GM21447 (cell line): ENCODE measurements around the gene SLC28A1.

ENCODE experiments used
- ATAC-seq: cut with Tn5 transposase; IDR thresholded peaks from one replicate; pipeline ENCODE4 v1.9.1; 2021; ENCODE audit not compliant: unreplicated experiment

The SLC28A1 gene

GRCh38 chr15:84934942-84935729 lies 50.7 kb downstream of the SLC28A1 start:
- no peak for ATAC-seq

DNA sequence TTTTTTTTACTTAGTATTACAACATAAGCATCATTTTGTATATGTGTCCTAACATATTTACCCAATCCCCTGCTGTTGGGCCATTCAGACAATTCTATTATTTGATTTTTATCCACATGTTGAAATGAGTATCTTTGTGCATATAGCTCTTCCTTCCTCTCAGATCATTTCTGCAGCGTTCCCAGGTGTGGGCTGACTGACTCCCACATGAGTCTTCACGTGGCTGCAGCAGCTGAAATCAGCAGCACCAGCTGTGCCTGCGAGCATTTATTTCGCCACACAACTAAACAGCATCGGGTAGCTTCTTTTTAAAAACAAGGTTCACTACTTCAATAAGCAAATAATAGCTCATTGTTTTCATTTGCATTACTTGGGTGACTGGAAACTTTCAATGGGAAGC lies 52.7 kb downstream of the SLC28A1 start:
- no peak for ATAC-seq

- no peak for ATAC-seq
Measured at GRCh38 chr15:84938726-84939125, 54.3 kb downstream of the SLC28A1 start.

DNA sequence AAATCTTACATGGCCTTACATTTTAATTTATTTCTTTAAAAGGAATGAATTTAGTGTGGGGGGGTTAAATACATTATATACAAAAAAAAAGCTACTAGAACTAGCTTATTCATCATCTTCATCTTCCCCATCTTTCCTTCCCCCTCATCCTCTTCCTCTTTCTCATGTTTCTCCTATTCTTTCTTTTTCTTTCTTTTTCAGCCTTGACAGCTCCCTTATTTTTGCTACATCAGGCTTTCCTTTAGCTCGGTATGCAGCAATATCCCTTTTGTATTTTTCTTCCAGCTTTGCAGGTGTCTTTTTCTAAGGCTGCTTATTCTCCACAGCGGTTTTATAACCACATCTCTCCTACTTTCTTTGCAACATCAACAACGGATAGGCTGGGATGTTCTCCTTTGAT lies 55.9 kb downstream of the SLC28A1 start:
- no peak for ATAC-seq

- ATAC-seq = no peak
Measured at GRCh38 chr15:84942456-84942855, 58.0 kb downstream of the SLC28A1 start.

DNA sequence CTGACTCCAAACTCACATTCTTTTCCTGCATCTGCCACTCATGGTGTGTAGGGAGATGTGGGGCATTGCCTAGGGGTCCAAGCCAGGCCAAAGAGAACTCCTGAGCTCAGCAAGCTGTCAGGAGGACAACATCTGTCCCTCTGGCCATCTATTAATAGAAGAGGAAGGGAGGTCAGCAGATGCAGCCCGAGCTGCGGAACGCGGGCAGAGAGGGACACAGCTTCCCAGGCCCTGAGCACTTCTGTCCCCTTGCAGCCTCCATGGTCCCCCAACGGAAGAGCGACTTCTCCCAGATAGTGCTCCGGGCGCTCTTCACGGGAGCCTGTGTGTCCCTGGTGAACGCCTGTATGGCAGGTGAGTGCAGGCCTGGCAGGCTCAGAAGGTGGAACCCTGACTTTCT lies 59.8 kb downstream of the SLC28A1 start:
- ATAC-seq = no peak

- ATAC-seq = no peak
Measured at GRCh38 chr15:84944861-84945260, 60.4 kb downstream of the SLC28A1 start.

DNA sequence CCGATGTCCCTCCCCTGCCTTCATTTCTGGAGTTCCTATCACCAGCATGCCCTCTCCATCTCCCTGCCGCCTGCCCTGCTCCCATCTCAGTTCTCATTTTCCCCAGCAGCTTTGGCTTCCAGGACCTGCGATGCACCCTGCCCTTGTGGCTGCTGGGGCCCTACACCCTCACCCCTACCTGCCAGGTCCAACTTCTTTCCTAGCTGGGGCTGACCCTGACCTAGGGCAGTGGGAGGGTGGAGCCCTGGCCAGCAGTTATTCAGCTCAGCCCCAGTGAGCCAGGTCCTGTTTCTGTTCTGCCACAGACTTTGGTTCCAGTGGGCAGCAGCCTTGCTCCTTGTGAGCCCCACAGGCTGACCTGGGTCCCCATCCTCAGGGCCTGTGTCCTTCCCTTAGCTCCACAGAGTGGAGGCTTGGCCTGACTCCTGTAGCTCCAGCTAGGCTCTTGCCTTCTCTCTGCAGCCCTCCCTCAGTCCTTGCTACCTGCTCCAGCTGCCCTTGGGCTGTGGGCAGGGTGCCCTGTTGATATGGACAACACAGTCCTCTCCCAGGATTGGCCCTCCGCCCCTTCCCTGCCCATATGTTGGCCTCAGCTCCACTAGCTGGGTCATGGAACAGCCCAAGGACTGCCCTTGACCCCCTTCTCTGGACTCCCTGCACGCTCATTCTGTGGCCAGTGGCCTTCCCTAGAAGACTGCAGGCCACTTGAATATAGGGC lies 62.5 kb downstream of the SLC28A1 start:
- ATAC-seq = no peak

GRCh38 chr15:84947947-84948830 lies 63.7 kb downstream of the SLC28A1 start:
- ATAC-seq = no peak

DNA sequence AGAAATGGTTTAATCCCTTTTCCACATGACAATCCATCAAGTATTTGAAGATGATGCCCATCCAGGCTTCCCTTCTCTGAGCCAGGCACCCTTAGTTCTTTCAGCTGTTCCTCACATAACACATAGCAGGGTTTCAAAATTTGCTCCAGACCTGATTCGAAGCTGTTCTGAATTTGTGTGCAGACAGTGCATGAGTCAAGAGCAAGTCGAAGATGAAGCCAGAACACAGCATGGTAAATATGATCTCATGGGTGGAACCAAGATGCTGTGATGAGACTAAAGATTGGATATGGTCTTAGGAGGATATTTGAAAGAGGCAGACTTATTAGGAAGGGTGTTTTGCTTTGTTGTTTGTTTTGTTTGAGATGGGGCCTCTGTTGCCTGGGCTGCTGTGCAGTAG lies 64.6 kb downstream of the SLC28A1 start:
- ATAC-seq = no peak

DNA sequence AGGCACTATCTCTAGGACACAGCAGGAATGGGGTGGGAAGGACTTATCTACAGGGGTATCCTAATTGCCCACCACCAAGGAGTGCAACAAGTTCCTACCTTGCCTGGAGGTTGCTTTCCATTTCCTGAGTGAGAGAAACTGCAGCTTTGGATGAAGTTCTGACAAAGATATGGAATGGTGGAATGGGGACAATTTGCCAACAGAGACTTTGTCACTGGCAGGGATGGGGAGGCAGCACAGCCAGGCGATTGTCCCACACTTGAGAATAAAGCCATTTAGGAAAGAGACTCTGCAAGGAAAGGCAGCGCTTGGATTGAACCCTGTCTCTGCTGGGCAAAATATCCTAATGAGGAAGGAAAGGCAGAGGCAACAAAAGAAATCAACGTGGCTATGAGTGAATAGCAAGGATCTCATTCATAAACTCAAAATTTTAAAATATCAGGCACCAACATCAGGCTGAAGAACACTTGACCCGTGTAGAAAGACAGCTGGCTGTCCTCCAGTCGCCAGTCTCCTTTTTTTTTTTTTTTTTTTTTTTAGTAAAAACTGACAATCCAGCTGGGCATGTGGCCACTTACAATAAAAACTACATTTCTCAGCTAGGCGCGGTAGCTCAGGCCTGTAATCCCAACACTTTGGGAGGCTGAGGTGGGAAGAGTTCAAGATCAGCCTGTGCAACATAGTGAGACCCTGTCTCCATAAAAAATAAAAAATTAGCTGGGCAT lies 65.5 kb downstream of the SLC28A1 start:
- ATAC-seq = no peak

DNA sequence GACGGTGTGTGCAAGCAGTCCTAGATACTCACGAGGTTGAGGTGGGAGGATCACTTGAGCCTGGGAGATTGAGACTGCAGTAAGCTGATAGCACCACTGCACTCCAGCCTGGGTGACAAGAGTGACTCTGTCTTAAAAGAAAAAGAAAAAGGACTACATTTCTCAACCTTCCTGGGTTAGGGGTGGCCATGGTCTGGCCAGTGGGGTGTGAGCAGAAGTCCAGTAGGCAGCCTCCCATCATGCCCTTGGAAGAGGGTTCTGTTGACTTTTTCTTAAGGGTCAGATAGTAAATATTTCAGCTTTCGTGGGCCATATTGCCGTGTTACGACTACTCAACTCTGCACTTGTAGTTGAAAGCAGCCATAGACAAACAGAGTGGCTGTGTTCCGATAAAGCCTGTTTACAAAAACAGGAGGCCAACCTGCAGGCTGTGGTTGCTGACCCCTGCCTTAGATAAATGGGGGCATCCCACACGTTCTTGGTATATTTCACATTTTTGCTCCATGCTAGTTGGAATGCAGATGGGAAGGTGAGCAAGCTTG lies 66.2 kb downstream of the SLC28A1 start:
- ATAC-seq = no peak

GRCh38 chr15:84951736-84952135 lies 67.3 kb downstream of the SLC28A1 start:
- ATAC-seq = no peak

DNA sequence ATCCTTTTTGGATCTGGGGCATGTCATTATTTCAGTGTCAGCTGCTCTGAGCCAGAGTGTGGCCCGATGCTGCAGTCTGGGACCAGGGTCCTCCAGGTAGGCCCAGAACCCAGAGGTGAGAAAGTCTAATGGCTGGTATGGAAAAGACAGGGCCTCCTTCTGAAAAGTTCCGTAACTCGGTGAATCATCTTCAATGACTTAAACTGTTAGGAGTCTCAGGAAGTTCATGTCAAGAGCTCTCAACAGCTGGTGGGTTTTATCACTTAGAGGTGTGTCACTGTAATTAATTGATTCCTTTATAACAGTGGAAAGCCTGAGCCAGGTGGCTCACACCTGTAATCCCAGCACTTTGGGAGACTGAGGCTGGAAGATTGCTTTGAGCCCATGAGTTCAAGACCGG lies 68.7 kb downstream of the SLC28A1 start:
- ATAC-seq = no peak

GRCh38 chr15:84953726-84954125 lies 69.3 kb downstream of the SLC28A1 start:
- ATAC-seq = no peak

- ATAC-seq = peak; percentile 67
Measured at GRCh38 chr15:84955089-84955848, 70.8 kb downstream of the SLC28A1 start.

DNA sequence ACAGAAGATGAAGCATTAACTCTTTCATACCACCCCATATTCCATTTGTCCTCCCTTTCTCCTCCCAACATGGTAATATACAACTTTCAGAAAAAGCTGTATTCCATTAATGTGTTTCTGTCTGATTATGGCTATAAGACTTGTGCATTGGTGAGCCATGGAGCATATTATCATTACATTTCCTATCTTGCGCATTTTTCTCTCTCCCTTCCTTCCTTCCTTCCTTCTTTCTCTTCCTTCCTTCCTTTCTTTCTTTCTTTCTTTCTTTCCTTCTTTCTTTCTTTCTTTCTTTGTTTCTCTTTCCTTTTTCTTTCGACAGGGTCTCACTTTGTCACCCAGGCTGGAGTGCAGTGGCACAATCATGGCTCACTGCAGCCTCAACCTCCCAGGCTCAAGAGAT lies 71.7 kb downstream of the SLC28A1 start:
- no peak for ATAC-seq

DNA sequence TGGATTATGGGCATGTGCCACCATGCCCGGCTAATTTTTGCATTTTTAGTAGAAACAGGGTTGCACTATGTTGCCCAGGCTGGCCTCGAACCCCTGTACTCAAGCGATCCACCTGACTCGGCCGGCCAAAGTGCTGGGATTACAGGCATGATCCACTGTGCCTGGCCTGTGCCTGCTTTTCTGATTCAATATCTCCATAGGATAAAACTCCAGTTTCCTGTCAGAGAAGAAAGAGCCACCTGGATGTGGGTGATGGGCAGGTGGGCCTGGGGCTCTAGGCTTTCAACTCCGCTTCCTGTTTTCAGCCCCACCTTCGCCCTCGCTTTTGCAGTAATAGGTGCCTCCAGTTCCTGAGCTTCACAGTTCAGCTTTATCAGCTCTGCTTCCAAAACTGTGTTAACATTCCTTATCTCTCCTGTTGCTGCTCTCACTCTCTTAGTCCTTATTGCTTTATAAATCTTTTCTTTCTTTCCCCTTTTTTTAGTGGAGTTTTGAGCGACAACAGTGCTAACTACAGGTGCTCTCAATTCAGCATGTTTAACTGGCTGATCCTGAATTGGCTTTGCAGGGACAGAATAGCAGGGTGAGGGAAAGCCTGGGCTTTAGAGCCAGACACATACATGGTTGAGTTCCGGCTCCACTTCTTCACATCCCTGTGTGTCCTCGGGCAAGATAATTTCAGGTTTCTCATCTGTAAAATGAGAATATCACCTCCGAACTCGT lies 76.1 kb downstream of the SLC28A1 start:
- ATAC-seq = no peak

DNA sequence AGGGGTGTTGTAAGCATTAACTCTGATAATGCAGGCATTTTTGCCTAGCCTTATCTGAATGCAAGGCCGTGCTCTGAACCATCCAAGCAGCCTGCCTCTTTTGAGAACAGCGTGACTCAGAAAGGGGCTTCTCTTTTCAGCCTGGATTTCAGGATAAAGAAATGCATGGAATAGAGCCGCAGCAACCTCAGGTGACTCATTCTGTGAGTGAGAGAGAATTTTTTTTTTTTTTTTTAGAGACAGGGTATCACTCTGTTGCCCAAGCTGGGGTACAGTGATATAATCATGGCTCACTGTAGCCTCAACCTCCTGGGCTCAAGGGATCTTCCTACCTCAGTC lies 76.6 kb downstream of the SLC28A1 start:
- ATAC-seq = no peak
